GM12878 (cell line): ENCODE measurements around the gene CEBPB. TPM values are rescaled to one million over a fixed set of nuclear protein-coding genes. Genes with fewer than 3 reads are reported as not detected.

Source experiments
- ATAC-seq: fragments of 200-7000 bp; cut with Tn5 transposase; 3 replicates; pipeline ENCODE4 v1.9.1; 2020; ENCODE audit warnings: mild to moderate bottlenecking, moderate library complexity
- BruUV-seq: library from RNA; stranded (reverse); fragments of 400-500 nt; replicated peaks from 2 replicates; lab custom pipeline; 2021; lab: Mats Ljungman, UMichigan
- CTCF ChIA-PET: fragments of 300-600 bp; sonication (Branson Sonifier 250); formaldehyde crosslinking; extraction: SDS; loops from one replicate; lab custom pipeline; 2021; ENCODE audit warnings: inconsistent platforms; lab: Yijun Ruan, JAX
- POLR2A ChIA-PET: fragments of 350-600 bp; formaldehyde crosslinking; extraction: SDS; loops from one replicate; lab custom pipeline; 2021; ENCODE audit warnings: inconsistent platforms; lab: Charles Lee
- RAD21 ChIA-PET: fragments of 300-600 bp; sonication (Branson Sonifier 250); formaldehyde crosslinking; loops from one replicate; lab custom pipeline; 2023; ENCODE audit warnings: antibody characterized with exemption; ENCODE audit not compliant: unreplicated experiment; lab: Charles Lee
- SMC1A ChIA-PET: fragments of 300-600 bp; sonication (Branson Sonifier 250); formaldehyde crosslinking; loops from one replicate; lab custom pipeline; 2023; ENCODE audit not compliant: unreplicated experiment, uncharacterized antibody; lab: Charles Lee
- DNase-seq: peaks from one replicate; pipeline ENCODE4 v3.0.0-alpha.2; 2011; ENCODE audit warnings: low read depth, low spot score
- FAIRE-seq: peaks from 3 replicates; lab custom pipeline; 2011; peaks lifted over from hg19 to GRCh38; lab: Jason Lieb, UNC
- H2AFZ ChIP-seq: 2 replicates; pipeline ENCODE4 v1.6.0; 2011; ENCODE audit warnings: low read depth, low read length, control low read depth; ENCODE audit not compliant: control insufficient read depth
- H3K27ac ChIP-seq: 2 replicates; pipeline ENCODE4 v1.5.1; 2011; ENCODE audit warnings: control low read depth; ENCODE audit not compliant: control insufficient read depth, insufficient read depth
- H3K27me3 ChIP-seq, 2 experiments: replicated peaks in 1 of 2; 2 replicates each; pipeline versions ENCODE4 v1.6.0 to v1.6.1; 2011; ENCODE audit warnings: low read length in 1 of 2; ENCODE audit not compliant: control insufficient read depth in 2 of 2, insufficient read depth in 2 of 2
- H3K36me3 ChIP-seq, 2 experiments: 2 replicates each; pipeline ENCODE4 v1.5.1; 2011; ENCODE audit warnings: low read length in 1 of 2; ENCODE audit not compliant: control insufficient read depth in 2 of 2, insufficient read depth in 2 of 2
- H3K4me1 ChIP-seq: 2 replicates; pipeline ENCODE4 v1.6.1; 2011; ENCODE audit warnings: mild to moderate bottlenecking, low read length, moderate library complexity, mixed read lengths; ENCODE audit not compliant: control insufficient read depth, insufficient read depth
- H3K4me2 ChIP-seq: 2 replicates; pipeline ENCODE4 v1.6.0; 2011; ENCODE audit warnings: control low read depth; ENCODE audit not compliant: control insufficient read depth, insufficient read depth
- H3K4me3 ChIP-seq: fragments of 200-600 bp; sonication (generic); 2 replicates; pipeline ENCODE4 v1.5.1; 2016
- H3K79me2 ChIP-seq: 2 replicates; pipeline ENCODE4 v1.6.0; 2011; ENCODE audit warnings: low read length; ENCODE audit not compliant: control insufficient read depth, insufficient read depth
- H3K9ac ChIP-seq: 2 replicates; pipeline ENCODE4 v1.8.0; 2011; ENCODE audit warnings: low read length, control low read depth, mixed read lengths; ENCODE audit not compliant: control insufficient read depth, insufficient read depth
- H3K9me3 ChIP-seq: replicated peaks from 3 replicates; pipeline ENCODE4 v1.5.1; 2011; ENCODE audit warnings: mild to moderate bottlenecking, low read length; ENCODE audit not compliant: control insufficient read depth, insufficient read depth
- H4K20me1 ChIP-seq: 2 replicates; pipeline ENCODE4 v1.6.0; 2011; ENCODE audit not compliant: control insufficient read depth, insufficient read depth
- CREB1 ChIP-seq: IDR thresholded peaks from 2 replicates; pipeline ENCODE4 v1.6.1; 2012; ENCODE audit warnings: low read depth, mild to moderate bottlenecking, inconsistent platforms
- EP300 ChIP-seq, 2 experiments: fragments of 150-350 bp in 1 of 2; IDR thresholded peaks; 2 replicates each; pipeline ENCODE4 v1.6.1; 2011 to 2012; ENCODE audit warnings: low read depth in 2 of 2, low read length in 2 of 2, borderline replicate concordance in 1 of 2, improper control_type of control experiment in 1 of 2, inconsistent platforms in 1 of 2; ENCODE audit not compliant: control insufficient read depth in 1 of 2
- RAD21 ChIP-seq: IDR thresholded peaks from 2 replicates; pipeline ENCODE4 v1.6.1; 2011; ENCODE audit warnings: mild to moderate bottlenecking, low read depth, low read length, moderate library complexity; ENCODE audit not compliant: insufficient read depth
- TAF1 ChIP-seq: IDR thresholded peaks from 2 replicates; pipeline ENCODE4 v1.6.1; 2011; ENCODE audit warnings: mild to moderate bottlenecking, low read depth, low read length, borderline replicate concordance
- WGBS: methylation state at CpG from one replicate; pipeline ENCODE4 v1.1.6; 2016; ENCODE audit warnings: low lambda C conversion rate; ENCODE audit not compliant: insufficient replicate concordance, insufficient coverage; ENCODE audit errors: missing lambda C conversion rate; 5-methylcytosine and 5-hydroxymethylcytosine counted together
- in situ Hi-C: fragments of 300-500 bp; cut with MboI; formaldehyde crosslinking; loops from 9 replicates; pipeline ENCODE4 v1.14.3; 2018; ENCODE audit warnings: mixed read lengths
- intact Hi-C: fragments of 100-400 bp; cut with micrococcal nuclease; formaldehyde crosslinking; loops from one replicate; pipeline ENCODE4 v1.14.2; 2022; ENCODE audit not compliant: unreplicated experiment
- polyA plus RNA-seq, 11 experiments: library from polyadenylated mRNA; depleted of rRNA in 4 of 11; unstranded in 6 of 11; stranded (reverse) in 5 of 11; fragments of >200 nt; fragmentation: Nextera tagmentation in 4 of 11; fragmentation: Illumina TruSeq in 1 of 11; extraction: Ambion mirVana in 4 of 11; extraction: Trizol in 1 of 11; gene quantifications; 1 replicate in 1 of 11; 2 replicates in 10 of 11; pipeline versions ENCODE4 v1.2.1 to v1.2.3, GENCODE V29; 2011 to 2016; ENCODE audit warnings: inconsistent platforms in 2 of 11, missing spikeins in 2 of 11, low read depth in 1 of 11
- total RNA-seq, 4 experiments: library from RNA; depleted of rRNA in 3 of 4; stranded (reverse); fragments of >200 nt in 3 of 4; fragmentation: Illumina TruSeq in 1 of 4; extraction: Trizol in 1 of 4; gene quantifications; 2 replicates each; pipeline versions ENCODE4 v1.2.1 to v1.2.3, GENCODE V29; 2013 to 2021
- TF ChIP-seq, protein P1 (sequence below): fragments of 450-650 bp; IDR thresholded peaks from 2 replicates; pipeline ENCODE4 v1.6.1; 2017; ENCODE audit warnings: antibody characterized with exemption, mild to moderate bottlenecking, moderate library complexity

Gene CEBPB
- total and polyA plus RNA-seq, 10 of the 15 experiments (the other 5 are each of a cell fraction or from before 2014, with no cell fraction given) = 0.18 to 8.8 (median 1.6) TPM

GRCh38 chr20:50186151-50186885, 4.3 kb upstream of the CEBPB start (continued):
- TF ChIP-seq RAD21 = peak; percentile 97
- TF ChIP-seq, protein P1, sequence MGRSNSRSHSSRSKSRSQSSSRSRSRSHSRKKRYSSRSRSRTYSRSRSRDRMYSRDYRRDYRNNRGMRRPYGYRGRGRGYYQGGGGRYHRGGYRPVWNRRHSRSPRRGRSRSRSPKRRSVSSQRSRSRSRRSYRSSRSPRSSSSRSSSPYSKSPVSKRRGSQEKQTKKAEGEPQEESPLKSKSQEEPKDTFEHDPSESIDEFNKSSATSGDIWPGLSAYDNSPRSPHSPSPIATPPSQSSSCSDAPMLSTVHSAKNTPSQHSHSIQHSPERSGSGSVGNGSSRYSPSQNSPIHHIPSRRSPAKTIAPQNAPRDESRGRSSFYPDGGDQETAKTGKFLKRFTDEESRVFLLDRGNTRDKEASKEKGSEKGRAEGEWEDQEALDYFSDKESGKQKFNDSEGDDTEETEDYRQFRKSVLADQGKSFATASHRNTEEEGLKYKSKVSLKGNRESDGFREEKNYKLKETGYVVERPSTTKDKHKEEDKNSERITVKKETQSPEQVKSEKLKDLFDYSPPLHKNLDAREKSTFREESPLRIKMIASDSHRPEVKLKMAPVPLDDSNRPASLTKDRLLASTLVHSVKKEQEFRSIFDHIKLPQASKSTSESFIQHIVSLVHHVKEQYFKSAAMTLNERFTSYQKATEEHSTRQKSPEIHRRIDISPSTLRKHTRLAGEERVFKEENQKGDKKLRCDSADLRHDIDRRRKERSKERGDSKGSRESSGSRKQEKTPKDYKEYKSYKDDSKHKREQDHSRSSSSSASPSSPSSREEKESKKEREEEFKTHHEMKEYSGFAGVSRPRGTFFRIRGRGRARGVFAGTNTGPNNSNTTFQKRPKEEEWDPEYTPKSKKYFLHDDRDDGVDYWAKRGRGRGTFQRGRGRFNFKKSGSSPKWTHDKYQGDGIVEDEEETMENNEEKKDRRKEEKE = no peak
- no peak for TF ChIP-seq CREB1

GRCh38 chr20:50186987-50187402, 3.6 kb upstream of the CEBPB start:
- BruUV-seq = no TSS peak
- no peak for ATAC-seq
- ChIA-PET RAD21 (interaction anchor here (0.6 to 5.7 kb wide), 2 partner anchors 71 to 276 kb away, joined by 3 to 56 read pairs; no protein-coding TSS in a partner anchor), SMC1A (interaction anchor here (6.7 kb wide), 1 partner anchor 277 kb away, joined by 60 read pairs; no protein-coding TSS in a partner anchor), CTCF (interaction anchor here (0.8 to 10.8 kb wide), 6 partner anchors 121 to 563 kb away, joined by 3 to 157 read pairs (median 4); no protein-coding TSS in a partner anchor), POLR2A (no interaction called here)
- Histone ChIP-seq H3K79me2 (no peaks in the 10 kb centered on the region; the same call in 1 of the 2 replicates), H3K4me2 (no peak overlapping the region), H3K9me3 (no peaks in the 10 kb centered on the region), H3K27me3 (no peaks in the 10 kb centered on the region), H3K4me1 (no peaks in the 10 kb centered on the region), H2AFZ (no peak overlapping the region), H3K9ac (no peak overlapping the region), H4K20me1 (no peaks in the 10 kb centered on the region), H3K27ac (no peak overlapping the region), H3K36me3 (no peaks in the 10 kb centered on the region), H3K4me3 (no peak overlapping the region)
- in situ Hi-C loops (loop anchor here (5.0 kb wide), 2 partner anchors 275 to 385 kb away; no protein-coding TSS in a partner anchor), intact Hi-C loops (loop anchor here (1.0 to 10.0 kb wide), 4 partner anchors 273 to 548 kb away; partner anchors contain the start of gene PARD6B)
- DNase-seq = no peak
- 47% methylated on average over 8 of the region's 8 CpGs for WGBS
- FAIRE-seq = no peak
- TF ChIP-seq TAF1 = no peak
- TF ChIP-seq EP300 (IDR thresholded peaks at IDR 0.05; ENCODE audit: borderline replicate concordance in 1 of 2, control insufficient read depth in 1 of 2, low read depth in 2 of 2, low read length in 2 of 2) = no peak
